HG03196 (cell line): ENCODE results near the gene ALG8.
"Not testable (repeated sequence)": the region's sequence is repeated elsewhere in the genome, so short reads cannot be mapped to it uniquely, and the experiment has no call there.

Experiments used
- ATAC-seq: cut with Tn5 transposase; IDR thresholded peaks from one replicate; pipeline ENCODE4 v1.9.1; 2021; ENCODE audit not compliant: unreplicated experiment

ALG8 gene

GRCh38 chr11:78139422-78140391, at the start of gene ALG8:
ALG8 (minus strand) TSS chr11:78139626; CDS start chr11:78139588, 38 bp downstream.
- ATAC-seq: peak; percentile 89

DNA sequence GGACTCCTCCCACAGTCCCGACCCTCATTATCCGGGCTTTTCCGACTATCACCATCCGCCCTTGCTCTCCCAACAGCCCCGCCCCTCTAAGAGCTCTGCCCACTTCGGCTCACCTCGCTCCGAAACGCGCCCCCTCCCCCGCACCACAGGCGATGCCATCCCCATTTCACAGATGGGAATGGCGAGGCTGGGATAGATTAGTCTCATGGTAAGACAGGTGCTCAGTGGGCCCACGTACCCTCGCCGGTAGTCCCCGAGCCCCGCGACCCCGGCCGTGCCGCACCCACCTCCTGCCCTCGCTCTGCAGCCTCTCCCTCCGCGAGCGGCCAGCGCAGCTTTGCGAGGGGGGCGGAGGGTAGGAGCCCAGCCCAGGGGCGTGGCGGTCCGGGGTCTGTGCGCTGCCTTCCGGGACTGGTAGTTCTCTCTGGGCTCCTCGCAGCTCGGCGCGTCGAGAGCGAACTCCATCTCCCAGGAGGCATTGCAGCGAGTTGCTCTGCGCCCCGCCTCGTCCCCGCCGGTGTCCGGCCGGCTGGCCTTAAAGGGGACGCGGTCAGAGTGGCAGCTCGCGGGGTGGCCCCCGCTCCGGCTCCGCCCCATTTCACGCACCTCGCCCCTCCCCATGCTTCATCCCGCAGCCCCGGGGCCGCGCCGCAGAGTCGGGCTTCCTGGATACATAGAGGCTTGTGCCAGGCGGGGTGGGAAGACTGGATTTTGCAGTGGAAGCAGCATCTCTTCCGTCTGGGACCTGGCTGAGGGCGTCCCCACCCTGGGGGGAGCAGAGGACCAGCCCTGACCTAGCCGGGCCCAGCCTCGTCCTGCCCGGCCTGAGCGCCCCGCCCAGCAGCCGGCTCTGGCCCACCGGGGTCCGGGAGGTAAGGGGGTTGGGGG, 49.1 kb upstream of the ALG8 start, which contains the start of the genes KCTD21 and USP35:
Gene KCTD21, minus strand, starts transcription at position 341 of the 888 bp plus-strand sequence. CDS start 14,072 bp downstream, outside the sequence.
Gene USP35, plus strand, starts transcription at position 634 of the 888 bp plus-strand sequence. CDS start 7,327 bp downstream, outside the sequence.
- peak; percentile 95 for ATAC-seq

DNA sequence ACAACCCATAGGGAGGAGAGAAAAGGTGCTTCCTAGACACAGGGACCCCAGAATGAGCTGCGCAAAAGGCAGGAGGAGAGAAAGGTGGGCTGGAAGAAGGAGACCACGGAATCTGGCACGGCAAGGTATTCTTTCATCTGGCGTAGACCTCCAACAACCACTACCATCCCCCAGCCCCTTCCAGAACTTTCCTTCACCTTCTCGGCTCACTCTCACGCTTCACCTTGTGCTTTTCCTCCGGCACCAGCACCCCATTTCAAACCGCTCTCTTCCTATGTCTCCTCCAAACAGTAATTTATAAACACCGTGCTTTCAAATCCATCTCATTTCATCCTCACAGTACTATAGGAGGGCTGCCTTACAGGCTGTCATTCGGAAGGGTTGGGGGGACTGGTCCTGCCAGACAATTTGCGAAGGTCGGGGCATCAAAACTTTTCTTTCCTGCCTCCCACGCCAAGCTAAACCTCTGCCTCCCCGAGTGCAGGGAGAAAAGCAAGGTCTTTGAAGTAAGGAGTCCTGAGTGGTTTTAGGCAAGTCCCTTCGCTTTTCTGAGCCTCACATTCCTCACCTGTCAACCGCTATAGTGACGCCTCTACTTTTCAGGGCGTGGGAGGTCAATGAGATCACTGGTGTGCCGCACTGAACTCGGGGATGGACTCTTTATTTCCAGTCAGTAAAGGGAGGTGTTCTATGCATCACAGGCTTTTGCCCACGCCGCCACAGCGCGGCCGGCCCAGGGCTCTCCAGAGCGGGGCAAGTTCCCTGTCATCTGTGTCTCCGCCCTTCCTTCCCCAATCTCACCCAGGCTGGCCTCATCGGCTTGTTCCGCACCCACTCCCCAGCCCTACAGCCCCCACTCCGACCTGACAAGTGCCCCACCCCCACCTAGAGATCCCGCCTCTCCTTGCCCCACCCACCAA, 48.2 kb upstream of the ALG8 start:
- peak; percentile 21 for ATAC-seq

DNA sequence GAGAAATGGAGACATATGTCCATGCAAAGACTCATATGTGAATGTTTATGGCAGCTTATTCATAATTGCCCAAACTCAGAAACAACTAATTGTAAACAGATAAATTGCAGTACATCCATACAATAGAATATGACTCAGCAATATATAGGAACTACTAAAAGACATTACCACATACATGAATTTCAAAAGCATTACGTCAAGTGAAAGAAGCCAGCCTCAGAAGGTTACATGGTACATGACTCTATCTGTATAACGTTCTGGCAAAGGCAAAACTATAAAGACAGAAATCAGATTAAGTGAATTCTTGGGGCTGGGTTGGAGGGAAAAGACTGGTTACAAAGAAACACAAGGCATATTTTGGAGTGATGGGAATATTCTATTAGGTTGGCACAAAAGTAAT, 41.8 kb upstream of the ALG8 start:
- ATAC-seq: no peak

- no peak for ATAC-seq
Measured at GRCh38 chr11:78180751-78181150, 41.3 kb upstream of the ALG8 start.

DNA sequence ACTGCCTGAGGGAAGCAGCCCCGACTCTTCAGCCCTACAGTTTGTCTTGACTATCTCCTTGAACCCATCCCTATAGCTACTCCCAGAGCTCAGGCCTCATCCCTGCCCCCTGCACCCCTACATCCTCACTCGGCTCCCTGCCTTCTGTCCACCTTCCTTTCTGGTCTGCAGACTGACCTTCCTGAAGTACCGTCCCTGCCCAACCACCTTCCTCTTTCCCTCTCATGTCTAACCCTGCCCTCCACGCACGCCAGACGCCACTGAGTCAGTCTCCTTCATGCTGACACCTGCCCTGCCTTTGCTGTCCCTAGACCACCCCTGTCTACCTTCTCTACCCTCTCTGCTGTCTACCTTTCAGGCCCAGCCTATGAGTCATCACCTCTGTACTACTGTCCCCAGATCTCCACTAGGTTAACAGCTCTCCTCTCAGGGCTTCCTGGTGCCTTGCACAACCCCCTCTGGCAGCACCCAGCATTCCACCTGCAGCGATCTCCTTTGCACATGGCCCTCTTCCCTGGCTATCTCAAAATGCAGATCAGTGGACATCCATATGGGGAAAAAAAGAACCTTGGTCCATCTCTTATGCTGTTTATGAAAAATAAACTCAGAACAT, 40.1 kb upstream of the ALG8 start:
- no peak for ATAC-seq

DNA sequence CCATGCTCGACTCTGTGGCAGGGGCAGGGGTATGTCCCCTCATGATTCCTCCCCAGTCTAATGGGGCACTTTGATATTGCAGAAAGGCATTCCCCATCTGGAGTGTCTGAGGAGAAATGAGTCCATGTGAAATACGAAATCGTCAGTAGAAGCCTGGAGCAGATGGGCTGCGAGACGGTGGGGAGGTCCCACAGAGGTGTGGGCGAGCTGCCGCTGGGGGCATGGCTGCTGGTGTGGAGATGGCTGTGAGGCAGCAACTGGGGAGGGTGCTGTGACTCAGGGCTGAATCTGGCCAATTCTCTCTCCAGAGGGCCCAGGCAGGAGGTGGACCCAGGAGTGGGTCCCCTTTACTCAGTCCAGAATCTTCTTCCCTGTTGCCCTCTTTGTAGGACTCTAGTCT, 37.8 kb upstream of the ALG8 start:
- no peak for ATAC-seq

- no peak for ATAC-seq
Measured at GRCh38 chr11:78176605-78177141, 37.2 kb upstream of the ALG8 start.

- not testable (repeated sequence) for ATAC-seq
Measured at GRCh38 chr11:78175862-78176261, 36.4 kb upstream of the ALG8 start.

DNA sequence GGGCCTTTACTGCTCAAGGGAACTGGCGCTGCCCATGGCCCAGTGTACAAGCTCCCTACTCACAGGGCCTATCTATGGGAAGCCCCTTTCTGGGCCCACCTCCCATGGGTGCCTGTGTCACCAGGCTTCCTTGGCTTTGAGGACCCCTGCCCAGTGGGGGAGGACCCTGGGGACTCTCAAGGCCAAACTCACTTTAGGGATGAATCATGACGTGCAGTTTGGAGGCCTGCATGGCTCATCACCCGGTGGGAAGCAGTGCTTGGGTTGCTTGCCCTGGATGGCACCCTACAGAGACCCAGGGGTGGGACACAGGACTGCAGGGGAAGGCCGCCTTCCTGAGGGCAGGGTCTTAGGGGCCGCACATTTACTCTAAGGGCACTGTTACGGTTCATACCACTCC, 32.5 kb upstream of the ALG8 start:
- no peak for ATAC-seq

- no peak for ATAC-seq
Measured at GRCh38 chr11:78170874-78171549, 31.6 kb upstream of the ALG8 start.

DNA sequence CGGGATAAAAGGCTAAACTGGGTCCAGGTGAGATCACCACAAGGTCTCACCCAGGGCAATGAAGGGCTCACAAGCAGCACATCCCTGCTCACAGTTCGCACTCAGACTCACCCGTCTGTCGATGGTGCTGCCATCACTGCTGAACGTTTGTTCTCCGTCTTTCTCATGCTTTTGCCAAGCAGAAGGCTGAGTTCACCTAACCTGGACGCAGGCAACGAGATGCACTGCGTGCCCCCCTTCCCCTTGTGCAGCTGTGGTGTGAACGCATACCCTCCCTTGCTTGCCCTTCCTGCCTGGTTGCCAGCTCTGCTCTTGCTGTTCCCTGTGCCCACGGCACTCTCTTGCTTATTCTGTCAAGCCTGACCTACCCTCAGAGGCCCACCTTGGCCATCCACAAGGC, 31.0 kb upstream of the ALG8 start:
- ATAC-seq: no peak

GRCh38 chr11:78168539-78169477, 29.4 kb upstream of the ALG8 start:
- no peak for ATAC-seq

DNA sequence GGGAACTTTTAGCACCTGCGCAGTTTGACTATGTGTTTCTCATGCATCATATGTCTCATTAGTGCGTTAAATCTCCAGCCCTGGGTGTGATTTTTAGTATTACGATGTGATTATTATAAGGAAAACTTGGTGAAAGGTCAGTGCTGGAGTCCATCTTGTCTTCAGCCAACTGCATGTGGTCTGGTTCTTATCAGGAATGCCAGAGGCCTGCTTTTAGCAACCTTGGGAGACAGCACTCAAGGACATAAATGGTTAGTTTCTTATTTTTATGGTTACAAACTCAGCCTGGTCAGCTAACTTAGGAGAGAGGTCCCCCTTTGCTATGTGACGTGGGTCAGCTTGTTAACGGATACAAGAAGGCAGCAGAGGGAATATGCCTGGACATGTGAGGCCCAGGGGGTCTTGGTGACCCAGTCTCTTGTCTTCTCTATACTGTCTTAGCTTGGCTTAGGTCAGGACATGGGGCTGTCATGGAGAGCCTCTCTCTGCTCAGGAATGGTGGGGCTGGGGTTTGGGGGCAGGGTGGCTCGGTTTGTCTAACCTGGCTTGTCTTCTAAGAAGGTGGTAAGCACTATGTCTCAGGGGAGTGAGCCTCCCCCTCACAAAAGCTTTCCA, 27.5 kb upstream of the ALG8 start:
- ATAC-seq: no peak

GRCh38 chr11:78164471-78164870, 25.0 kb upstream of the ALG8 start:
- ATAC-seq: no peak

DNA sequence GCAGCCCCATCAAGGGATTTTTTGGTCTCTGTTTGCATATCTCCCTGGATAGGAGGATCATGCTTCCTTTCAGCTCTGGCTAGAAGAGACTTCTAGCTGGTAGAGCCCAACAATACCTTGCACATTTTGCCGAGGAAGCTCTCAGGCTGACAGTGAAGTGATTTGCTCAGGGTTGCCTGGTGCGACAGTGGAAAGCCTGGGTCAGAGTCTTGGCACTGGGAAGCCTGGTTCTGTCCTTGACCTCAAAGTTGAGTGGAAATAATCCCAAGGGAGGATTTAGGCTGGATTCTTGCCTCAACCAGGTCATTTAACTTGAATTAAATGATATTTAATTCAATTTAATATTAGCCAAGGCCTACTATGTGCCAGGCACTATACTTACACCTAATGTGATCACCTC, 24.4 kb upstream of the ALG8 start:
- ATAC-seq: no peak

GRCh38 chr11:78161962-78162371, 22.5 kb upstream of the ALG8 start:
- no peak for ATAC-seq

GRCh38 chr11:78161346-78161745, 21.9 kb upstream of the ALG8 start:
- ATAC-seq: no peak
